OCI-LY7 (cell line): ENCODE measurements around the gene AURKAIP1.

Experiments
- EZH2phosphoT487 ChIP-seq: fragments of 200-600 bp; sonication (generic); IDR thresholded peaks from 2 replicates; pipeline ENCODE4 v1.6.1; 2018; ENCODE audit warnings: low read depth, borderline replicate concordance, mild to moderate bottlenecking, mixed run types, antibody characterized with exemption, low read length, moderate library complexity, mixed read lengths
- TF ChIP-seq, protein P1 (sequence below): fragments of 200-600 bp; sonication (generic); conservative IDR thresholded peaks from 2 replicates; pipeline ENCODE4 v1.5.1; 2014; ENCODE audit warnings: mild to moderate bottlenecking, antibody characterized with exemption, low read length, moderate library complexity, mixed read lengths

DNA sequence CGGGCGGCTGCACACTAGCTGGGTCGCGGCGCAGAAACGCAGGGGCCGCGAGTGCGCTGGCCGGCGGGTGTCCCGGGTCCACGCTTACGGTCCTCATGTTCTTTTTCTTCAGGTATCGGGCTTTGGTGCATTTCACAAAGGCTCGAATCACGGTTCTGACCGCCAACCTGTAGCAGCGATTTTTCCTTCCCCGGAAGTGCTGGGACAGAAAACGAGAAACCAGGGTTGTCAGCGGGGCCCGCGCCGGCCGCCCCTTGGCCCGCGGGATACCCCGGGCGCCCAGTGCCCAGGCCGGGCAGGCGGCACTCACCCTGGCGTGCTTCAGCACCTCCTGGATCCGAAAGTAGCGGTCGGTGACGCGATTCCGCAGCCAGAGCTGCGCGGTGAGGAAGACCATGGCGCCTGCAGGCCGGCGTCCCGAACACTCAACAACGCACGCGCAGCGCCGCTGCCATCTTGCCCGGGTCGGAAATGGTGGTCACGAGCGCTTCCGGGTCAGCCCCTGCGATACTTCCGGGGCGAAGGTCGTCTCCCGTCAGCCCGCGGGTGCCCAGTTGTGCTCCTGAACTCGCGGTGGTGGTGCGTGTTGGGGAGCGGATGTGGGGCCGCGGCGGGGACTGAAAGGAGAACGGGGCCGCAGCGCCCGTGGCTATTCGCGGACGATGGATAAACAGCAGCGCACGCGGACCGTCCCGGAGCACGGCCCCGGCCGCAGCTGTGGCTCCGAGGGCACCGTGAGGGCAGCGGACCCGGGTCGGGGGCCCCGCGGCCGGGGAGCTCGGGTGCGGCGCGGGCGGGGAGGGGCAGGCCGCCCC is 32.0 kb upstream of the AURKAIP1 start, which contains the start of gene MRPL20:
- TF ChIP-seq, protein P1, sequence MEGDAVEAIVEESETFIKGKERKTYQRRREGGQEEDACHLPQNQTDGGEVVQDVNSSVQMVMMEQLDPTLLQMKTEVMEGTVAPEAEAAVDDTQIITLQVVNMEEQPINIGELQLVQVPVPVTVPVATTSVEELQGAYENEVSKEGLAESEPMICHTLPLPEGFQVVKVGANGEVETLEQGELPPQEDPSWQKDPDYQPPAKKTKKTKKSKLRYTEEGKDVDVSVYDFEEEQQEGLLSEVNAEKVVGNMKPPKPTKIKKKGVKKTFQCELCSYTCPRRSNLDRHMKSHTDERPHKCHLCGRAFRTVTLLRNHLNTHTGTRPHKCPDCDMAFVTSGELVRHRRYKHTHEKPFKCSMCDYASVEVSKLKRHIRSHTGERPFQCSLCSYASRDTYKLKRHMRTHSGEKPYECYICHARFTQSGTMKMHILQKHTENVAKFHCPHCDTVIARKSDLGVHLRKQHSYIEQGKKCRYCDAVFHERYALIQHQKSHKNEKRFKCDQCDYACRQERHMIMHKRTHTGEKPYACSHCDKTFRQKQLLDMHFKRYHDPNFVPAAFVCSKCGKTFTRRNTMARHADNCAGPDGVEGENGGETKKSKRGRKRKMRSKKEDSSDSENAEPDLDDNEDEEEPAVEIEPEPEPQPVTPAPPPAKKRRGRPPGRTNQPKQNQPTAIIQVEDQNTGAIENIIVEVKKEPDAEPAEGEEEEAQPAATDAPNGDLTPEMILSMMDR = no peak
- TF ChIP-seq EZH2phosphoT487 = no peak
